Nephron (organoid): Measurements from ENCODE around the gene PLXNB1.
A peak's percentile ranks its signal among the peaks of the same experiment; 100 is the strongest.

Source experiments
- H3K27ac Mint-ChIP-seq, 3 experiments: 2 replicates each; pipeline ENCODE4 v1.8.0; 2020; ENCODE audit warnings: mixed read lengths in 3 of 3, mild to moderate bottlenecking in 2 of 3, moderate library complexity in 1 of 3
- H3K27me3 Mint-ChIP-seq: 2 replicates; pipeline ENCODE4 v1.8.0; 2021; ENCODE audit warnings: low read depth, mild to moderate bottlenecking, moderate library complexity, mixed read lengths
- H3K36me3 Mint-ChIP-seq: 2 replicates; pipeline ENCODE4 v1.8.0; 2020; ENCODE audit warnings: low read depth, mixed read lengths
- H3K4me1 Mint-ChIP-seq: 2 replicates; pipeline ENCODE4 v1.8.0; 2020; ENCODE audit warnings: mixed read lengths
- H3K4me3 Mint-ChIP-seq, 3 experiments: 2 replicates each; pipeline ENCODE4 v1.8.0; 2020; ENCODE audit warnings: mild to moderate bottlenecking in 3 of 3, mixed read lengths in 3 of 3, moderate library complexity in 2 of 3
- H3K9me3 Mint-ChIP-seq: 2 replicates; pipeline ENCODE4 v1.8.0; 2020; ENCODE audit warnings: mixed read lengths
- TF ChIP-seq, protein P1 (sequence below), 3 experiments: fragments of 200-600 bp; sonication (generic); IDR thresholded peaks; one replicate each; pipeline ENCODE4 v1.5.0; 2021; ENCODE audit warnings: antibody characterized with exemption in 3 of 3; ENCODE audit not compliant: unreplicated experiment in 3 of 3

The PLXNB1 gene

DNA sequence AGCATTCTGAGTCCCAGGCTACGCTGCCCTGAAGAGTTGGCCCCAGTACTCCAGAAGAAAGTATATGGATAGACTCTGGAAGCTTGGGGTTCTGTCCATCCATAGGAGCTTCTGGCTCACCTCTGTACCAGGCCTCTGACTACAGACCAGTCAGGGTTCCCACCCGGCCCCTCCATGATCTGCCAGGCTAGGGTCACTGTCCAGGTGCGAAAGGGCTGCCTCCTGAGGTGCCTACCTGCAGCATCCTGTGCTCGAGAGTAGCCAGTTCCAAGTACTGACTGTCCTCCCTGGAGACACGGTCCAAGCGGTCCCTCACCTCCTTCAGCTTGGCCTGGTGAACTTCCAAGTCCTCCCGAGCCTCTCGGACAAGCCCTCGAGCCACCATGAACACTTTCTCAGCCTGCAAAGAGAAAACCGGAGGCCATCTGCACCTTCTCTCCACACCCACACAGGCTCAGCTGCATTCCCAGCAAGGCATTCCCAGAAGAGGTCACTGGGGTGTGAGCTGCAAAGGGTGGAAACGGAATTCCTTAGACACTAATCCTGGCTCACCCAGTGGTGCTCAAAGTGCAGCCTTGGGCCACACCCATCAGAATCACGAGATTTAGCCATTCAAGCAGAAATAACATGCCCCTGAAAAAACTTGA lies 3.7 kb upstream of the PLXNB1 start:
- H3K4me1 Mint-ChIP-seq: peaks cover 26% of the 10 kb centered on the region
- H3K9me3 Mint-ChIP-seq: no peaks in the 10 kb centered on the region
- H3K27me3 Mint-ChIP-seq: no peaks in the 10 kb centered on the region
- TF ChIP-seq, protein P1, sequence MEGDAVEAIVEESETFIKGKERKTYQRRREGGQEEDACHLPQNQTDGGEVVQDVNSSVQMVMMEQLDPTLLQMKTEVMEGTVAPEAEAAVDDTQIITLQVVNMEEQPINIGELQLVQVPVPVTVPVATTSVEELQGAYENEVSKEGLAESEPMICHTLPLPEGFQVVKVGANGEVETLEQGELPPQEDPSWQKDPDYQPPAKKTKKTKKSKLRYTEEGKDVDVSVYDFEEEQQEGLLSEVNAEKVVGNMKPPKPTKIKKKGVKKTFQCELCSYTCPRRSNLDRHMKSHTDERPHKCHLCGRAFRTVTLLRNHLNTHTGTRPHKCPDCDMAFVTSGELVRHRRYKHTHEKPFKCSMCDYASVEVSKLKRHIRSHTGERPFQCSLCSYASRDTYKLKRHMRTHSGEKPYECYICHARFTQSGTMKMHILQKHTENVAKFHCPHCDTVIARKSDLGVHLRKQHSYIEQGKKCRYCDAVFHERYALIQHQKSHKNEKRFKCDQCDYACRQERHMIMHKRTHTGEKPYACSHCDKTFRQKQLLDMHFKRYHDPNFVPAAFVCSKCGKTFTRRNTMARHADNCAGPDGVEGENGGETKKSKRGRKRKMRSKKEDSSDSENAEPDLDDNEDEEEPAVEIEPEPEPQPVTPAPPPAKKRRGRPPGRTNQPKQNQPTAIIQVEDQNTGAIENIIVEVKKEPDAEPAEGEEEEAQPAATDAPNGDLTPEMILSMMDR (IDR thresholded peaks at IDR 0.05; ENCODE audit: unreplicated experiment in 3 of 3): no peak
- peak overlapping the region; percentile 82 to 99 (median 92) for H3K27ac Mint-ChIP-seq
- peaks cover 3% of the 10 kb centered on the region for H3K36me3 Mint-ChIP-seq
- peak overlapping the region; percentile 57 to 71 (median 63) for H3K4me3 Mint-ChIP-seq

DNA sequence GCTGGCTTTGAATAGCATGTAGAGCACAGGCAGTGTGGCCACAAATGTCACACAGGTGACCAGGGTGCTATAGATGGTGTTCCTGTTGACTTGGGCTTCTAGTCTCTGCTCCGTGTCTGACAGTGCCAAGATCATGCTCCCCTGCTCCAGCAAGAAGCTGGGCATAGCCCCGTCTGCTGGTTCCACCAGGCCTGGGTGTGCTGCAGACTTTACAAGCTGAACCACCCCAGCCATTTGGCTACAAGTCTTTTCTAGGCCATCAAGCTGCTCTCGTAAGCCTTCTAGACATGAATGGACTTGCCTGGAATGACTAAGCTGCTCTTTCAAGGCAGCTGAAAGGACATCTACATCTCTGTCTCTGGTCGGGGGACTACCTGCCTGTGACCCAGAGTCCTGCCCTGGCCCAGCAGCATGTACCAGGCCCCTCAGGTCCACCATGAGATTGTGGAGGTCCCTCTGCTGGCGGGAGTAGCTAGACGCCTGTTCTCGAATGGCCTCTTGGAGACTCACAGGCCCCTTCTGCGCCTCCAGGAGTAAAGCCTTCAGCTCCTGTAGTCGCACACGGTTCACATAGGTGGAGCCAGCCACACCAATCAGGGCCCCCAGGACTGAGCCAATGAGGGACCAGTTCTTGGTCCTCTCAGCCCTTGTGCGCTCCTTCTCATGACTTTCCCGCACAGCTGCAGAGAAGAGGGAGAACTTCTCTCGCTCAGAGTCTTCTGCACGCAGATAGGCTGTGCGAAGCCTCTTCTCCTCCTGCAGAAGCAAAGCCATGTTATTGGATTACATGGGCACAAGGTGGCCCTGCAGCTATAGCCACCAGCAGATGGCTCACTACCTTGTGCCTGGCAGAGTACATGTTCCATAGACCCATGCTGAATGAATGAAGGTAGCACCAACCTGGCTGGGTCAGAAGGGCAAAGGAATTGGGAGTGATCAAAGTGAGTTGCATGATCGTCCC lies 2.8 kb upstream of the PLXNB1 start:
- Mint-ChIP-seq H3K27ac (peak overlapping the region; percentile 20 to 99 (median 84)), H3K27me3 (no peaks in the 10 kb centered on the region), H3K9me3 (no peaks in the 10 kb centered on the region), H3K4me3 (peak overlapping the region; percentile 51 to 78 (median 57)), H3K4me1 (peaks cover 34% of the 10 kb centered on the region), H3K36me3 (peaks cover 3% of the 10 kb centered on the region)
- TF ChIP-seq, protein P1 (IDR thresholded peaks at IDR 0.05; ENCODE audit: unreplicated experiment in 3 of 3): peak in 1 of 3 experiments; percentile 17

DNA sequence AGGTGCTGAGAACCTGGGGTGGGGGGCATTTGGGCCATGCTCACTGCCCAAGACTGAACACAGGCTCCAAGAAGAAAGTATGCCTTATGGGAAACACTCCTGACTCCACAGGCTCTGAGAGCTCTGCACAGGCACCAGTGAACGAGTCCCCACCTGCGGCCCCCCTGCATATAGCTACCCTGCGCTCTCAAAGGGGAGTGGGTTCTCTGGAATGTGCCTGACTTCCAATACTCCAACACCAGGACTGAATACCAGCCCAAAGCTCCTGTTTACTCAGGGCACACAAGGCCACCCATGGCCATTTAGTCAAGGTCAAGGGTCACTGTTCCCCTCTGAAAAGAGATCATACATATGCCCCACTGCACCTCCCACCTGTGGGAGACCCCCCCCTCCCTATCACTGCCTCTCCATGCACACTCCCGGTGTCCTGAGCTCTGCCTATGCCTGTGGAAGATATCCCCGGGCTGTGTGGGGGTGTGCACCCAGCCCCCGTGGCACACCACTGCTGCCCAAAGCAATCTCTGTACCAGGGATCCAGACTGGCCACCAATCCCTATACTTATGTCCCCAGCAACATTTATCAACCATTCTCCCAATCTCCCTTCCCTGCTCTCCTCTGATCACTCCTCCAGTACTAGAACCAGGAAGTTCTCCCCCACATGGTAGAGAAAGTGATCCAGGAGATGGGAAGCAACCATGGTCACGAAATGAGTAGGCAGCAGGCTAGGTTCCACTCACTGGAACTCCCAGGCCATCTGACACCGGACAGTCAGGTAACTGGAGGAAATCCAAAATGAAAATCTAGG lies 1.5 kb upstream of the PLXNB1 start:
- H3K27me3 Mint-ChIP-seq: no peaks in the 10 kb centered on the region
- peaks cover 45% of the 10 kb centered on the region for H3K4me1 Mint-ChIP-seq
- H3K27ac Mint-ChIP-seq: peak overlapping the region; percentile 20 to 99 (median 57)
- H3K9me3 Mint-ChIP-seq: no peaks in the 10 kb centered on the region
- peaks cover 3% of the 10 kb centered on the region for H3K36me3 Mint-ChIP-seq
- TF ChIP-seq, protein P1 (IDR thresholded peaks at IDR 0.05; ENCODE audit: unreplicated experiment in 3 of 3): no peak
- H3K4me3 Mint-ChIP-seq: peak overlapping the region; percentile 91 to 93 (median 92)

- H3K4me1 Mint-ChIP-seq: peaks cover 50% of the 10 kb centered on the region
- TF ChIP-seq, protein P1 (IDR thresholded peaks at IDR 0.05; ENCODE audit: unreplicated experiment in 3 of 3): no peak
- H3K27me3 Mint-ChIP-seq: no peaks in the 10 kb centered on the region
- H3K36me3 Mint-ChIP-seq: peaks cover 3% of the 10 kb centered on the region
- peak overlapping the region; percentile 91 to 93 (median 92) for H3K4me3 Mint-ChIP-seq
- peak overlapping the region; percentile 20 to 99 (median 57) for H3K27ac Mint-ChIP-seq
- H3K9me3 Mint-ChIP-seq: no peaks in the 10 kb centered on the region
Measured at GRCh38 chr3:48430708-48431101, 819 bp upstream of the PLXNB1 start.

DNA sequence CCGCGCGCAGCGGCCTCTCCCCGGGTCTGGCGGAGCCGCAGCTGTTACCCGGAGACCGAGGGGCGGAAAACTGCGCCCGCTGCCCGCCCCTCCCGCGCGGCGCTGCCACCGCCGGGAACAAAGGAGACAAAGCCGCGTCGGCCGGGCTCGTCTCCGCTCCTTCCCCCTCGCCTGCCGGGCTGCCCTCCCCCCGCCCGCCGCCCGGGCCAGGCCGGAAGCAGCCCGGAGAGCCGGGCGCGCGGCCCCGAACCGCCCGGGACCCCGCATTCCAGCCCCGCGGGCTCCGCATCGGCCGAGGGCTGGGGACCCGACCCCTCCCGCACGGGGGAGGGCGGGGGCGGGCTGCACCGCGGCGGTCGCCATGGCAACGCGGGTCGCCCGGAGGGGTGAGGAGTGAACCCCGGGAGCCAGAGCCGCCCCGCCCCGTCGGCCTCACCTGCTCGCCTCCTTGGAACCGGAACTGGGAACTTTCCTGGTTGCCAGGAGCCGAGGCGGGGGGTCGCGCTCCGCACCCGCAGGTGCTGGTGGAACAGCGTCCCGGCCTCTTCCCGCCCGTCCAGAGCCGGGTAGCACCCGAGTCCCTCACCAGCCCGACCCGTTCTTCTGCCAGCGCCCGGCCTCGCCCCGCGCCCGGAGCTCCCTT lies 448 bp downstream of the PLXNB1 start:
- Mint-ChIP-seq H3K27ac (peak overlapping the region; percentile 20 to 99 (median 57)), H3K36me3 (peaks cover 3% of the 10 kb centered on the region), H3K9me3 (no peaks in the 10 kb centered on the region), H3K4me3 (peak overlapping the region; percentile 91 to 93 (median 92)), H3K27me3 (no peaks in the 10 kb centered on the region), H3K4me1 (peaks cover 60% of the 10 kb centered on the region)
- TF ChIP-seq, protein P1 (IDR thresholded peaks at IDR 0.05; ENCODE audit: unreplicated experiment in 3 of 3): no peak
